Occipital lobe (tissue), 2 donors: ENCODE measurements around the gene DUSP12. TPM values are rescaled to one million over a fixed set of nuclear protein-coding genes. Genes with fewer than 3 reads are reported as not detected.
A peak's percentile ranks its signal among the peaks of the same experiment; 100 is the strongest.

Source experiments
- DNase-seq: peaks from one replicate; lab custom pipeline; 2025; lab: John Stamatoyannopoulos, UW
- total RNA-seq: library from RNA; depleted of rRNA; stranded (reverse); fragments of >200 nt; gene quantifications from one replicate; pipeline ENCODE4 v1.2.3, GENCODE V29; 2014

DUSP12 gene
- total RNA-seq, 1 donor from 2014 or later: 83.0 TPM

DNA sequence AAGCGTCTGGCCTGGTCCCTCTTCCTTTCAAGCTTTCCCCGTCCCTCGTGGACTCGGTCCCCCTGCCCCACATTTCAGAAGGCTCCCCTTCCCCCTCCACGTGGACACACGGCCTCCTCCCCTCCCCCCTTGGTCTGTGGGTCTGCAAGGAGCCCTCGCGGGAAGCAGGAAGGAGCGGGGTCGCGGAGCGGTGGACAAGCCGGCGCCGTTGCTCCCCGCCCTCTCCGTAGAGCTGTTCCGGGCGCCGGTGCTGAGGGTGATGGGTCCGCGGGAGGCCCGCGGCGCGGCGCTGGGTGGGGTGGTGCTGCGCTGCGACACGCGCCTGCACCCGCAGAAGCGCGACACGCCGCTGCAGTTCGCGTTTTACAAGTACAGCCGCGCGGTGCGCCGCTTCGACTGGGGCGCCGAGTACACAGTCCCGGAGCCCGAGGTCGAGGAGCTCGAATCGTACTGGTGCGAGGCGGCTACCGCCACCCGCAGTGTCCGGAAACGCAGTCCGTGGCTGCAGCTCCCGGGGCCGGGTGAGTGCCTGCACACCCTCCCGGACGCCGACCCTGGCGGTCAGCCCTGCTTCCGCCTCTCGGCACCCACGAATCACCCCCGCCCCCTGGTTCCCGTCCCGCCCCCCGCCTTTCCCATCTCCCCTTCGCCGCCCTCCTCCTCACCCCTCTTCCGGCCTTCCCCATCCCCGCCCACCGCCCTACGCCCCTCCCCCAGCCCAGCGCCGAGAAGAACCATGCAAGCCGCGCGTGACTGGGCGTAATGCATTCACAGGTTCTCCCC, 22.9 kb upstream of the DUSP12 start:
- DNase-seq: peak; percentile 77

- no peak for DNase-seq
Observed at GRCh38 chr1:161727256-161727924, 22.2 kb upstream of the DUSP12 start.

DNA sequence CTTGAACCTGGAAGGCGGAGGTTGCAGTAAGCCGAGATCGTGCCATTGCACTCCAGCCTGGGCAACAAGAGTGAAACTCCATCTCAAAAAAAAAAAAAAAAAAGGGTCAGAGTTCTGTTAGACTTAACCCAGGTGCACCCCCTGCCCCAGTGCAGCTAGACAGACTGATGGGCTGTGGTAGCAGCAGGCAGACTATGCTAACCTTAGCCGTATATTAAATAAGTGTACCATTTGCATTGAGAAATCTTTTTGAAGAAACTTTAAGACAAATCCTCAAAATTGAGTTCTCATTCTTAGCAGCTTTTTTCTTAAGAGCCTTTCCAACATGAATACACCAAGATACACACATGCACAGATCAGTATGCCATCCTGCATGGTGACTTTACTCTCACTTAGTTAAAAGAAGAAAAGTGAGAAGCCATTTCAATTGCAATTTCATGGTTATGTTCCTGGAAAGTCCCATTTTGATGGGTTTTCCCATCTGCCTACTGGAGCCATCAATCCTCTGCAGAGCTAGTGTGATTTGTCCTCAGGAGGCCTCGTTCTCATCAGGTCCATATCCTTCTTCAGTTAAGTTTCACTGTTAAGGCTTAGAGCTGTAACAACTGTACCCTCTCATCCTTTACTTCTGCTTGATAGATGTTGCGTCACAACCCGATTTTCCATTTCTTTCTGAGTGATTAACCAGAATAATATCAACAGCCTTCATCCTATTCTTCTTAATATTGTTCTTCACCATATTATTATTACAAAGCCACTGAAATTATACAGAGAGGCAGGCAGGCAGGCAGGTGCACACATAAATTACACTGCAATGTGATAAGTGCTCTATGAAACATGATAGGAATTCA, 21.0 kb upstream of the DUSP12 start:
- no peak for DNase-seq

DNA sequence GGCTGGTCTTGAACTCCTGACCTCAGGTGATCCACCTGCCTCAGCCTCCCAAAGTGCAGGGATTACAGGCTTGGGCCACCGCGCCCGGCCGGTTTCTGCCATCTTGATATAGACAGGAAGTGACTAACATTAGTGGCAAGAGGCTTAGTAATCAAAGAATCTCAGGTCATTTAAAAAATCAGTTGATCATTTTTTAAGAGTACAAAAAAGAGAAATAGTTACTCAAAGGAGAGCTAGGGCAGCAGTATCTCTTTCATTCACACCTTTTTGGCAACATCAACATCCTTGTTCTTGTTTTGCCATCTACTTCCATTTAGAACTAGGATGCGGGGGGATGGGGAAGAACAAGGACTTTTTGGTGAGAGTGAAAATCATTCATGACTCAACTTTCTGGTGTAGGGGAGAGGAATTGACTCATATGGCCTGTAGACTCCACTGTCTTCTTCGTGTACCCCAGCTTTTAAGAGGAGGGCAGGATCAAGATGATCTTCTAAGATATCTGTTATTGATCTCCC, 19.5 kb upstream of the DUSP12 start:
- DNase-seq: no peak

DNA sequence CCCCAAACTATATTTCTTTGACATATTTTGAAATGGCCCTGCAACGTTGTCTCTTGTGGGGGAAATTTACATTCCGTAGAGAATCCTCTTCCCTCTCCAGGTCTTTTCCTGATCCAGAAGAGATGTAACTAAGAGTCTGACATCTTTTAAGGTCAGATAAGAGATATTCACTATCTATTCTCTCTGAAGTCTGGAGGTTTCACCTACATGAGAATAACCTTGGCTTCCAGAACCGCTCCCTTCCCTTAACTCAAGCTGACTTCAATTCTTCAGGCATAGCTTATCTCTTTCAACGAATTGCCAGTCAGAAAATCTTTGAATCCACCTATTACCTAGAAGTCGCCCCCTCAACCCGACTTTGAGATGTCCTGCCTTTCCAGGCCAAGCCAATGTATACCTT, 18.3 kb upstream of the DUSP12 start:
- DNase-seq: no peak

DNA sequence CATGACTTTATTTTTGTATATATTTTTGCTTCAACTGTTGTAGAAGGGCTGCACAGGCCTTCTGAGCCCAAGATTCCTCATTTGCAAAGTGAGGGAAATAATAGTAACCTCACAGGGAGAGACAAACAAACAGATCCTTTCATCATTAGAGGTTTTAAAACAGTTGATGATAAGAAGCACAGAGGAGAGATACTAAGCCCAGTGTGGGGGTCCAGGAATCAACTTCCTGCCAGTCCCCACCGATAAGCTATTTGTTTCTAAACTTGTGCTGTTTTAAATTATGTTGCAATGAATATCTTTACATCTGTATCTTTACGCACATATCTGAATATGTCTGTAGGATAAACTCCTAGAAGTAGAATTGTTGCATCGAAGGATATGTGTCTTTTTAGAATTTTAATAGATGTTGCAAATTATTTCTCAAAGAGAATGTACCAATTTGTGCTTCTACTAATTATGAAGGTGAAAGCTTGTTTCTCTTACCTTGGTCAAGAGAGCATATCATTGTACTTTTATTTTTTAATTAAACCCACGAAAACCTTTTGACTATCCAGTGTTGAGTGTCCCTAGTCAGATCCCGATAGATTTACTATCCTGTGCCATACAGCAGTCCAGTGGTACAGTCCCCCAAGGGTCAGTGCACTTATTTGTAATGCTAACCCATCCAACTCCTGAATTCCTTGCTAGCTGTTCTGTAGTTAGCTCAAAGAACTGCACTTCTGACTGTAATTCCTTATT, 17.4 kb upstream of the DUSP12 start:
- no peak for DNase-seq

DNA sequence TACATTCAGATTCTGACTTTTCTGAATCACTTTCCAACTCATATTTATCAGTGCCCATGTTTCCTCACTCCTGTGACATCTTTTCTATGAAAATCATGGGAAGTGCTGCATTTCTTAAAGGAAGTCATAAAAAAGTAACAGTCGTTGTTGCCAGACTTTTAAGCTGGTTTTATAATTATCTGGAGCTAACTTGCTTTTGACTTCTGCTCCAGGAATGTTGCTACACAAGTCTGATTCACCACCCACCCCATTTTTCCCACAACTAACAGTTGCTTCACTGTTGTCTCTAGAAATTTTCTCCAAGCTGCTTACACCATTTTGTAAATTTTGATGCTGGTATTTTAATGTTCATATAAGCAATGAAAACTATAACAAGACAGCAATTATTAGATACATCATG, 16.1 kb upstream of the DUSP12 start:
- DNase-seq: no peak

DNA sequence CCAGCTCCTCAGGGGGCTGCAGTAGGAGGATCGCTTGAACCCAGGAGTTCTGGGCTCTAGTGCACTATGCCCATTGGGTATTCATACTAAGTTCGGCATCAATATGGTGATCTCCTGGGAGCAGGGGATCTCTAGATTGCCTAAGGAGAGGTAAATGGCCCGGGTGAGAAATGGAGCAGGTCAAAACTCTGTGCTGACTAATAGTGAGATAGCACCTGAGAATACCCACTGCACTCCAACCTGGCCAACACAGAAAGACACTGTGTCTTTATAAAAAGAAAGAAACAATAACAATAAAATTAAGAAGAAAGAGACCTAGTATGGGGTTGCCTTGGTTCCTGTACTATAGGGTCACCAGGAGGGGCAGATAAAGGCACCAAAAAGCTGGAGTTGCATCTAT, 13.7 kb upstream of the DUSP12 start:
- no peak for DNase-seq

DNA sequence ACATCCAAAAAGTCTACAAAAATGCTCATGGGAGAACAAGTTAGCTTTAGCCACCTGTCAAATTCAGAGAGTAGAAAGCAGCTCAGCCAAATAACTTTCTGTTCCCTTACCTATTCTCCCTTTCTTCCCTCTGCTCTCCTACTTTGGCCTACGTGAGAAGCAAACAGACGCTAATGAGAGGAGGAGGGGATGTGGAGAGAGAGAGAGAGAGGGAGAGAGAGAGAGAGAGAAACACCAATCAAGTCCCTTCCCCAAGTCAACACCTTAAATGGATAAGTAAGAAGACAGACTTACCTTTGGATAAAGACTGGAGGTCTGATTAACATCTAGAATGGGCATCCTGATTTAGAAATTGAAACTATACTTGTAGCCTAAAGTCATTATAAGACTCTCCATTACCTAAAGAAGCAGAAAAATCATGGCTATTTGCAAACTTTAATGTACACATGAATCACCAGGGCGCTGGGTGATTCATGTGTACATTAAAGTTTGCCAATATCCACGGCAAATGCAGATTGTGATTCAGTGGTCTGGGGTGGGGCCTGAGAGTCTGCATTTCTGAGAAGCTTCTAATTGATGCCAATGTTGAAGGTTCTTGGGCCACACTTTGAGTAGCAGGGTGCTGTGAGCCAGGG, 13.1 kb upstream of the DUSP12 start:
- DNase-seq: no peak

DNA sequence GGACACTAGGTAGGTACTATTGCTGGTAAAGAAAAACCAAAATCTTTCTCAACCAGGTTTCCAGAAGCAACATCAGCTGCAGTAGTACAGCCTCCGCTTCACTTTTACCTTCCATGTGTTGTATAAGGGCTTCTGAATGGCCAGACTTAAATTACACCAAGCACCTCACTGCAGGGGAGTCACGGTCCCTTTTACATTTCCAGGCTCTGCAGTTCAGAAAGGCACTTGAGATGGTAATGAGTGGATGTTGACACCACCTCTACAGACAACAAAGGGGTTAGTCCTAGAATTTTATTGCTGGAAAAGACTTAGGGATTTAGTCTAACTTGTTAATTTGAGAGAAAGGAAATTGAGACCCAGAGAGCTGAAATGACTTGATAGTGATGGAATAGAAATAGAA, 12.0 kb upstream of the DUSP12 start:
- DNase-seq: no peak

GRCh38 chr1:161738627-161739287, 10.8 kb upstream of the DUSP12 start:
- DNase-seq: no peak

GRCh38 chr1:161739865-161740566, 9.6 kb upstream of the DUSP12 start:
- no peak for DNase-seq

DNA sequence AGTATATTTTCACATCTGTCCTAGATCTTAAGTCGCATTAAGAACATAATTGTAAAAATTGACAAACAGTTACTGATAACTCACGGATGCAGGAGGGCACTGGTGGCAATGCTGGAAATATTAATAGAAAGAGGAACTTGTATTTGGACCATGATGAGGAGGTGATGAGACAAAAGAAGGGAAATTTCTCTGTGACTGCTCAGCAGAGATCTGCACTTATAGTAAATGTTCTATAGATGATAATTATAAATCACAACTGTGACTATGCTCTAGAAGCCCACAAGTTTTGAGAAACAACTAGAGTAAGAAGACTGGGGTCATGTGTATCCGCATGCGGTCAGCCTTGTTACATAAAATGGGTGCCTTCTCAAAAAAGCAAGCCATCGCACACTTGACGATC, 8.7 kb upstream of the DUSP12 start:
- no peak for DNase-seq

GRCh38 chr1:161743231-161743630, 6.4 kb upstream of the DUSP12 start:
- DNase-seq: no peak

DNA sequence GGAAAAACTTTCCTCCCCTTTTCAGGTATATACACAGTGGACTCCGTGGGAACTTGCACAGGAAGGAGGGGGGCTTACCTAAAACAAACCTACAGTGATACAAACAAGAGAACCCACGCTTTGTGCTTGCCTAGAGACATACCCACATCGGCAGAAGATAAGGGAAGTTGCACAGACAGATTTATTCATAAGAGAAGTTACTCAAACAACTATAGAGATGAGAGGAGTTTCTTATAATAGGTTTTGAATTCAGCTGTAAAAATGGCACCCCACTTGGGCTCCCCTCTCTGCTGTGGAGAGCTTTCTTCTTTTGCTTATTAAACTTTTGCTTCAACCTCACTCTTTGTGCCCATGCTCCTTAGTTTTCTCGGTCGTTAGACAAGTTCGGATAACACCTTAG, 1.8 kb upstream of the DUSP12 start:
- DNase-seq: no peak

GRCh38 chr1:161763522-161764098, 14.0 kb downstream of the DUSP12 start:
- no peak for DNase-seq

GRCh38 chr1:161766102-161766981, 16.8 kb downstream of the DUSP12 start, which contains the start of gene ATF6:
Gene ATF6, plus strand, starts transcription at chr1:161766320. Its CDS starts 41 bp downstream, at chr1:161766361.
- DNase-seq: peak; percentile 82

GRCh38 chr1:161768461-161768860, 18.9 kb downstream of the DUSP12 start:
- no peak for DNase-seq
